ENCODE results near the gene TBL3. TPM values are rescaled to one million over a fixed set of nuclear protein-coding genes. Genes with fewer than 3 reads are reported as not detected.
A peak's percentile ranks its signal among the peaks of the same experiment; 100 is the strongest.

Gene TBL3
- total and polyA plus RNA-seq, 3 donors from 2014 or later = 77.1 to 109 (median 83.4) TPM

GRCh38 chr16:1990351-1991134 lies 18.7 kb downstream of the TBL3 start:
- TF ChIP-seq POLR2A (IDR thresholded peaks at IDR 0.05) (no peak), CTCF (IDR thresholded peaks at IDR 0.05) (no peak)
- H3K4me1 ChIP-seq = peaks cover 13% of the 10 kb centered on the region
- H3K4me3 ChIP-seq = peak overlapping the region; percentile 26 to 52
- no peak overlapping the region for H3K27ac ChIP-seq
- DNase-seq = no peak
- H3K9me3 ChIP-seq = no peaks in the 10 kb centered on the region
- intact Hi-C loops (cut with DNase I; ENCODE audit: low total_unique reads) = no loop called here
- 1 to 3% methylated on average over 22 to 46 of the region's 50 CpGs for WGBS, 2 donors
- no peaks in the 10 kb centered on the region for H3K36me3 ChIP-seq (ENCODE audit: low read depth, missing control alignments)
- no peaks in the 10 kb centered on the region for H3K27me3 ChIP-seq

- no peak for TF ChIP-seq POLR2A (IDR thresholded peaks at IDR 0.05)
- TF ChIP-seq CTCF (IDR thresholded peaks at IDR 0.05) = no peak
- intact Hi-C loops (cut with DNase I; ENCODE audit: low total_unique reads) = no loop called here
- no peak overlapping the region for H3K27ac ChIP-seq
- no peaks in the 10 kb centered on the region for H3K27me3 ChIP-seq
- H3K4me3 ChIP-seq = peak overlapping the region in 1 of 2 donors; percentile 52
- H3K9me3 ChIP-seq = no peaks in the 10 kb centered on the region
- DNase-seq = no peak
- 6 to 11% methylated on average over 14 to 18 of the region's 18 CpGs for WGBS, 2 donors
- H3K36me3 ChIP-seq (ENCODE audit: low read depth, missing control alignments) = no peaks in the 10 kb centered on the region
- H3K4me1 ChIP-seq = peaks cover 13% of the 10 kb centered on the region
Observed at GRCh38 chr16:1991135-1991551, 19.3 kb downstream of the TBL3 start.

GRCh38 chr16:1991588-1991947 lies 19.7 kb downstream of the TBL3 start:
- Histone ChIP-seq H3K4me1 (peaks cover 13% of the 10 kb centered on the region), H3K27me3 (no peaks in the 10 kb centered on the region), H3K9me3 (no peaks in the 10 kb centered on the region), H3K36me3 (ENCODE audit: low read depth, missing control alignments) (no peaks in the 10 kb centered on the region), H3K4me3 (peak overlapping the region; percentile 16 to 46), H3K27ac (no peak overlapping the region)
- TF ChIP-seq POLR2A (IDR thresholded peaks at IDR 0.05) (no peak), CTCF (IDR thresholded peaks at IDR 0.05) (no peak)
- intact Hi-C loops (cut with DNase I; ENCODE audit: low total_unique reads) = no loop called here
- WGBS, 2 donors = 15 to 16% methylated on average over 14 to 22 of the region's 22 CpGs
- DNase-seq = no peak

- Histone ChIP-seq H3K9me3 (no peaks in the 10 kb centered on the region), H3K4me3 (peak overlapping the region; percentile 26 to 46), H3K36me3 (ENCODE audit: low read depth, missing control alignments) (no peaks in the 10 kb centered on the region), H3K27ac (no peak overlapping the region), H3K4me1 (peaks cover 13% of the 10 kb centered on the region), H3K27me3 (no peaks in the 10 kb centered on the region)
- DNase-seq = peak; percentile 95
- intact Hi-C loops (cut with DNase I; ENCODE audit: low total_unique reads) = no loop called here
- TF ChIP-seq POLR2A (IDR thresholded peaks at IDR 0.05) (no peak), CTCF (IDR thresholded peaks at IDR 0.05) (no peak)
- 2 to 3% methylated on average over 9 to 85 of the region's 96 CpGs for WGBS, 2 donors
Observed at GRCh38 chr16:1991948-1992703, 20.3 kb downstream of the TBL3 start.
